MCF 10A (cell line): ENCODE results near the gene CEMIP. TPM values are rescaled to one million over a fixed set of nuclear protein-coding genes. Genes with fewer than 3 reads are reported as not detected.

Experiments
- BruUV-seq: library from RNA; stranded (reverse); fragments of 400-500 nt; replicated peaks from 2 replicates; lab custom pipeline; 2021; lab: Mats Ljungman, UMichigan
- CTCF ChIA-PET: fragments of 300-600 bp; sonication (Branson Sonifier 250); formaldehyde crosslinking; extraction: SDS; loops from one replicate; lab custom pipeline; 2021; ENCODE audit warnings: antibody characterized with exemption, inconsistent platforms; lab: Yijun Ruan, JAX
- POLR2A ChIA-PET: fragments of 300-600, 350-650 bp; sonication (Branson Sonifier 250); formaldehyde crosslinking; extraction: SDS; loops from one replicate; lab custom pipeline; 2020; ENCODE audit warnings: antibody characterized with exemption, inconsistent platforms; lab: Yijun Ruan, JAX
- DNase-seq: peaks from one replicate; pipeline ENCODE4 v3.0.0-alpha.2; 2018; ENCODE audit not compliant: unreplicated experiment
- H3K27ac Mint-ChIP-seq: one replicate; pipeline ENCODE4 v1.8.0; 2022; ENCODE audit warnings: mild to moderate bottlenecking, low read depth, mixed read lengths; ENCODE audit not compliant: unreplicated experiment
- H3K27me3 Mint-ChIP-seq: one replicate; pipeline ENCODE4 v1.8.0; 2022; ENCODE audit warnings: mixed read lengths; ENCODE audit not compliant: insufficient read depth, unreplicated experiment
- H3K36me3 Mint-ChIP-seq: one replicate; pipeline ENCODE4 v1.8.0; 2022; ENCODE audit warnings: mild to moderate bottlenecking, moderate library complexity, mixed read lengths; ENCODE audit not compliant: insufficient read depth, unreplicated experiment
- H3K4me1 Mint-ChIP-seq: one replicate; pipeline ENCODE4 v1.8.0; 2022; ENCODE audit warnings: mixed read lengths; ENCODE audit not compliant: insufficient read depth, unreplicated experiment
- H3K4me3 Mint-ChIP-seq: one replicate; pipeline ENCODE4 v1.8.0; 2022; ENCODE audit warnings: mild to moderate bottlenecking, moderate library complexity, mixed read lengths; ENCODE audit not compliant: unreplicated experiment
- H3K9me3 Mint-ChIP-seq: one replicate; pipeline ENCODE4 v1.8.0; 2022; ENCODE audit warnings: mixed read lengths; ENCODE audit not compliant: unreplicated experiment
- CTCF ChIP-seq: fragments of 200-600 bp; IDR thresholded peaks from one replicate; pipeline ENCODE4 v1.8.0; 2022; ENCODE audit warnings: antibody characterized with exemption, mild to moderate bottlenecking; ENCODE audit not compliant: unreplicated experiment
- intact Hi-C: fragments of 100-400 bp; cut with micrococcal nuclease; formaldehyde crosslinking; loops from 2 replicates; pipeline ENCODE4 v1.14.1; 2022
- total RNA-seq: library from RNA; stranded (reverse); gene quantifications from 2 replicates; pipeline ENCODE4 v1.2.3, GENCODE V29; 2022

The CEMIP gene
- total RNA-seq, 1 experiment from 2014 or later = 0.14 TPM

DNA sequence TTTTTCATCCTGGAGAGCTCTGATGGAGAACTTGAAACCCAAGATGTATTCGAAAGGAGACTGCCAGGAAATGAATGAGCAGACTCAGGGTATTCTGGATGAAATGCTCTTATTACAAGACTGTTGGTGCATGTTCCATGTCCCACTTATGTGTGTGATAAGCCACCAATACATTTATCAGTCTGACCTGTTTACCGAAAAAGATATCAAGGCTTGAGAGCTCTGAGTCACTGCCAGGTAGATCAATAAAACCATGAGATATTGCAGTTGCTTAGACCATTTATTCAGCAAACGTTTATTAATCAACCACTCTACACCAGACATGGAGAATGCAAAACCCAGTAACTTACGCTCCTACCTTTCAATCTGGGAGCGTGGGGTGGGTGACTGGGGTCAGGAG is 17.2 kb downstream of the CEMIP start:
- intact Hi-C loops = no loop called here
- Mint-ChIP-seq H3K4me3 (no peak overlapping the region), H3K36me3 (peaks cover 6% of the 10 kb centered on the region), H3K27ac (no peak overlapping the region), H3K9me3 (no peaks in the 10 kb centered on the region), H3K4me1 (no peaks in the 10 kb centered on the region), H3K27me3 (no peaks in the 10 kb centered on the region)
- TF ChIP-seq CTCF = no peak
- ChIA-PET CTCF (interaction anchor here (0.5 to 2.0 kb wide), 5 partner anchors 17 to 308 kb away, joined by 3 to 9 read pairs (median 4); partner anchors contain the start of gene CEMIP), POLR2A (no interaction called here)
- DNase-seq = no peak
- BruUV-seq = no TSS peak

GRCh38 chr15:80798911-80799310 is 19.7 kb downstream of the CEMIP start:
- Mint-ChIP-seq H3K4me3 (no peak overlapping the region), H3K27ac (no peak overlapping the region), H3K36me3 (peaks cover 6% of the 10 kb centered on the region), H3K9me3 (no peaks in the 10 kb centered on the region), H3K4me1 (no peaks in the 10 kb centered on the region), H3K27me3 (no peaks in the 10 kb centered on the region)
- ChIA-PET CTCF (interaction anchor here (0.7 to 1.0 kb wide), 4 partner anchors 16 to 231 kb away, joined by 3 to 4 read pairs (median 3); partner anchors contain the start of gene CEMIP), POLR2A (no interaction called here)
- BruUV-seq = no TSS peak
- no peak for TF ChIP-seq CTCF
- intact Hi-C loops = no loop called here
- no peak for DNase-seq

DNA sequence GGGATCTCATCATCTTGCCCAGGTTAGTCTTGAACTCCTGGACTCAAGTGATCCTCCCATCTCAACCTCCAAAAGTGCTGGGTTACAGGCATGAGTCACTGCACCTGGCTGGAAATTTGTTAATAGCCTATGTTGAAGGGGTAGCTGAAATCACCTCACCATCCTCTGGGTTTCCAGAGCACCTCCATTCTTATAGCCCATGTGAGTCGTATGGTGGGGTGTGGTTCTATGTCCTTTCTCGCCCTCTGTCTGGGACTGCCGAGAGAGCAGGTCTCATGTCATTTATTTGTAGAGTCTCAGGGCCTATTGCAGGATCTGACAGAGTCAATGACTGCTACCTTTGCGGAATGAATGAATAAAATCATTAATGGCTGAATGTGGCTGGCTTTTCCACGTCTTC is 20.9 kb downstream of the CEMIP start:
- H3K36me3 Mint-ChIP-seq = peaks cover 6% of the 10 kb centered on the region
- H3K4me3 Mint-ChIP-seq = no peak overlapping the region
- no peaks in the 10 kb centered on the region for H3K4me1 Mint-ChIP-seq
- no peaks in the 10 kb centered on the region for H3K27me3 Mint-ChIP-seq
- no peak for TF ChIP-seq CTCF
- H3K9me3 Mint-ChIP-seq = no peaks in the 10 kb centered on the region
- no peak for DNase-seq
- intact Hi-C loops = no loop called here
- no peak overlapping the region for H3K27ac Mint-ChIP-seq
- ChIA-PET CTCF (interaction anchor here (1.1 kb wide), 1 partner anchor 180 kb away, joined by 3 read pairs; no protein-coding TSS in a partner anchor), POLR2A (interaction anchor here (0.6 kb wide), 1 partner anchor 150 kb away, joined by 3 read pairs; no protein-coding TSS in a partner anchor)
- no TSS peak for BruUV-seq

DNA sequence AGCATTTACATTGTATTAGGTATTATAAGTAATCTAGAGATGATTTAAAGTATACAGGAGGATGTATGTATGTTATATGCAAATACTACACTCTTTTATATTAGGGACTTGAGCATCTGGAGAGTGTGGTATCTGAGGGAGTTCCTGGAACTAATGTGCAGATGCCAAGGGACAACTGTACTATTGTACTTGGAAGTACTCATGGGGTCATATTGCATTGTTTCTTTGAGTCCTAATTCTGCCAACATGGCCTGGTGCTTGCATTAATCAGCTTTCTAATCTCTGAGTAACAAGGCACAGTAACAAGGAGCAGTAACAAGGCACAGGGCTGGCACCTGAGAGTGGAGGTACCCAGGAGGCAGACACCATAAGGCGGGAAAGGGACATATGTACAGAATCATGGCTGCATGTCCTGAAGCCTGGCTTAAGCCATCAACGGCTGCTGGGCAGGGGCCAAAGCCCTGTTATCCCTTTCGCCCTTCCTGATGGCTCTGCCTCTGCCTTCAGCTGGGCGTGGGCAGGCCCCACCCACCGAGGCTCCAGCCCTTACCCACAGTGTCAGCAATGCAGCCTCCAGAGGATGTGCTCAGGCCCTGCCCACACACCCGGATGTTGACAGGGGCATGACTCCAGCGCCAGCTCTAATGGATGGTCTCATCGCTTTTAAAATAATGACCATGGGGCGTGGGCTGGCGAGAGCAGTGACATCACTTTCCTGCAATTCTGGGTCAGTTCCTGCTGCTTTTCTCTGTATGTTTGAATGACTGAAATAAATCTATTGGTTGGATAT is 22.9 kb downstream of the CEMIP start:
- no peak overlapping the region for H3K27ac Mint-ChIP-seq
- no peaks in the 10 kb centered on the region for H3K9me3 Mint-ChIP-seq
- no peaks in the 10 kb centered on the region for H3K4me1 Mint-ChIP-seq
- no peak for TF ChIP-seq CTCF
- peaks cover 3% of the 10 kb centered on the region for H3K36me3 Mint-ChIP-seq
- peak; percentile 33 for DNase-seq
- no peak overlapping the region for H3K4me3 Mint-ChIP-seq
- BruUV-seq = no TSS peak
- intact Hi-C loops = no loop called here
- POLR2A ChIA-PET = interaction anchor here (0.6 kb wide), 1 partner anchor 367 kb away, joined by 3 read pairs; no protein-coding TSS in a partner anchor
- H3K27me3 Mint-ChIP-seq = no peaks in the 10 kb centered on the region
- CTCF ChIA-PET = interaction anchor here (0.7 to 1.6 kb wide), 2 partner anchors 23 to 166 kb away, joined by 3 to 6 read pairs; partner anchors contain the start of gene CEMIP
